HG03439 (cell line): ENCODE measurements around the gene CEP63.

Experiments used
- ATAC-seq: cut with Tn5 transposase; IDR thresholded peaks from one replicate; pipeline ENCODE4 v1.9.1; 2021; ENCODE audit warnings: mild to moderate bottlenecking, moderate library complexity; ENCODE audit not compliant: unreplicated experiment

CEP63 gene

DNA sequence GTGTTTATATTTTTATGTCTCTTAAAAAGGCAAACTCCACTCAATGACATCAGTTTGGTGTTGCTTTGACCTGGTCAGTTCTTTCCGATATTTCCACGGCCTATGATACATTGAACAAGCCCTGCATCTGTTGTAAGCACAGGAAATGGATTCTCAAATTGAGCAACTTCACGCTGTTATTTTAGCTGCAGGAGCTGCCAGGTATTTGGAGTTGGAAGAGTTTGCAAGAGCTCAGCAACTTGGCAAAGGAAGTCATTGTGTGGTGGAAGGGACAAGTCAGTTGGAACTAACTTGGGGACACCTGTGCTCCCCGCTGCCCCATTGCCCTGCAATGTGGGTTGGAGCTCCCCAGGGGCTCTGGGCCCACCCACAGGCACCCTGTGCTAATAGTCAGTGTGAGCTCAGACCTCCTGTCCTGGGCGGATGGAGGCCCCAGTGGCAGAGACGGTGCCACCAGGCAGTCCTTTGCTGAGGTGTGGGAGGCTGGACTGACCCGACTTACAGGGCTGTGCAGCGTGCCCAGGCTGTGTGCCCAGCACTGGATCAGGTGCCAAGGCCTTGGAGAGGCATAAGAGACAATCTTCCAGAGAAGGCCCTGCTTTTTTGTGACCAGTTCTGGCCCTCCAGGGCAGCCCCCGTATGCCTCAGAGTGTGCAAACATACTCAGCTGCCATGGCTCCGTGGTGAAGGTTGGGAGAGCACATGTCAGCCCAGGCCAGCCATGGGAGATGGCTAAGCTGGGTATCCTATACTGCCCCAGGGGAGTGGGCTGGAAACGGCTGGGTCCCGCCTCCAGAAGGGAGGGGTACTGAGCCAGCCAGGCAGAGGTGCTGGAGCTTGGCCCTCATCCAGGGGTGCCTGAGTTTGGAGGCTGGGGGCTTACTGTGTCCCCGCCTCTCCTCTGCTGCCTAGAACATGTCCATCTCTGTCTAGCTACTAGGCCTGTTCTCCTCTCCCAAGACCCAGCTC is 121.5 kb downstream of the CEP63 start:
- ATAC-seq: no peak

DNA sequence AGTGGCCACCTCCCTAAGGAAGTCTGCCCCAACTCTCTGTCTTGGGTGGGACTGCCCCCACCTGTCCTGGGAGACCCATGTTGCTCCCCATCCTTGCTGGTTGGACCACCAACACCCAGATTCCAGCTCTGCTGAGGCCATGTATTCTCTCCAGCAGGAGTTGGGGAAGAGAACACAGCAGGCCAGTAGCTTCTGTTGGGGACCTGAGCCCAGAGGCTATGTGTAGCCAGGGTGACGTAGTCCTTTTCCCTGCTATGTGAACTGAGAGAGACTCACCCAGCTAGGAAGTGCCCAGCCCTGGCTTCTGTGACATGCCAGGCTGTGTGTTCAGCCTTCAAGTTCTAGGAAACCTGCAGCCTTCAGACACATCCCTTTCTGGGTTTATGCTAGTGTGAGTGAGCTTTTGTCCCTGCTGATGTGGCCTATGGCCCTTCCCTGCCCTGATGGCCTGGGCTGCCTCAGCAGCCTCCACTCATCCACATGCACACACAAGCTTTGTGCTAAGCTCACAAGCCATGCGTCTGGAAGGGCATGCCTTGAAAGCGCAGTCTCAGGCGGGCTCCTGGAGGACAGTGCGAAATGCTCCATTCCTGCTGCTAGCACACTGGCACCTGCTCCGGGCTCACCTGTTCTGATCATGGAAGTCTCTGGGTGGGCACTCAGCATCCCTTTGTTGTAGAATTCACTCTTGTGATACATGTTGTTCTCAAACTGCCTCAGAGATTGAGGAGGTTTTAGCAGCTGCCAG is 122.3 kb downstream of the CEP63 start:
- ATAC-seq: no peak

DNA sequence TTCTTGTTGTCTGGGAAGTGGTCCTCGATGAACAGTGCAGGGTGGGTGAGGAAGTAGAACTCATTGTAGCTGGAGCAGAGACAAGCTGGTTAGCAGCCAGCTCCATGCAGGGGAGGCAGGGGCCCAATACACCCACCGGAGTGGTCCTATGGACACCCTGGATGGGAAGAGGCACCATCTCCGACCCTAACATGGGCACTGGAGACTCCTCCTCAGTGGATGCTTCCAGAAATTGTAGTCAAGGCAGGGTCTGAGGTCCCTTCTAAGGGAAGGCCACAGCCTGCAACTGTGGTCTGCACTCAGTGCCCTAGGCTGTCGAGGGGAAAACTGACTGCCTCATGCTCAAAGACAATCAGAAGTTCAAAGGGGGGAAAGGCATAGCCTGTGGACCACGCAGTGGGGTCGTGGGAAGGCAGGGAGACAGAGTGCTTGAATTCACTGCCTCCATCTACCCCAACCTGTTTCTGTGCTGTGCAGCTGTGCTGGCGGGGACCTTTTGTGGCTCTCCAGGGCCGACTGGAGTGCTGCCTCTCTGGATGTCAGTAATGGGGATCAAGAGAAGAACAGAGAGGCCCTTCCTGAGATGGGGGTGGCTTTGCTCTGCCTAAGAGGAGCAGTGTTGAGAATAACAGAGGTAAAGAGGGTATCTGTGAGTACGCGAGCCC is 123.0 kb downstream of the CEP63 start:
- ATAC-seq: no peak

DNA sequence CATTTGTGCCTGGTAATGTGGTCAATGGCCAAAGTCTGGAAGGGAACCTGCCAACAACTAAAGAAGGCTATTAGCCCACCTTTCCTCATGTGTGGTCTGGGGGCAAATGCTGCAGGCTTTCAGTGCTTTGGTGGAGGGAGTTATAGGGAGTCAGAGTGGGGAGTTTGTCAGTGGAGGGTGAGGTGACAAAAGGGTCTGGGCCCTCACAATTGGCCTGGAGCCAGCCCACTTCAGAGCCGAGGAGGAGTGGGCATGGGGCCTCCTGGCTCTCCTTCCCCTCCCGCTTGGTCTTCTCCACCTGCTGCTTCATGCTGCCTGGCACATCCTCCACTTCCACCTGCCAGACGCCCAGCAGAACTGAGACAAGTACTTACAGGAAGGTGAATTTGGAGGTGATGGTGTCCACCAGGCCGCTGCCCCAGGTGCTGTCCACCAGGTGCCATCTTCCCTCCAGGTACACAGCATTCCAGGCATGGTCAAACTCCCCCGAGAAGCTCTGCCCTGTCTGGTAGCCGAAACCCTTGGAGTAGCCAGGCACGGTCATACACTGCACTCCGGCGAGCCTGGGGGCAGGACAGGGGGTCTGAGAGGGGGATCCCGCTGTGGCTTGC is 124.1 kb downstream of the CEP63 start:
- ATAC-seq: no peak

DNA sequence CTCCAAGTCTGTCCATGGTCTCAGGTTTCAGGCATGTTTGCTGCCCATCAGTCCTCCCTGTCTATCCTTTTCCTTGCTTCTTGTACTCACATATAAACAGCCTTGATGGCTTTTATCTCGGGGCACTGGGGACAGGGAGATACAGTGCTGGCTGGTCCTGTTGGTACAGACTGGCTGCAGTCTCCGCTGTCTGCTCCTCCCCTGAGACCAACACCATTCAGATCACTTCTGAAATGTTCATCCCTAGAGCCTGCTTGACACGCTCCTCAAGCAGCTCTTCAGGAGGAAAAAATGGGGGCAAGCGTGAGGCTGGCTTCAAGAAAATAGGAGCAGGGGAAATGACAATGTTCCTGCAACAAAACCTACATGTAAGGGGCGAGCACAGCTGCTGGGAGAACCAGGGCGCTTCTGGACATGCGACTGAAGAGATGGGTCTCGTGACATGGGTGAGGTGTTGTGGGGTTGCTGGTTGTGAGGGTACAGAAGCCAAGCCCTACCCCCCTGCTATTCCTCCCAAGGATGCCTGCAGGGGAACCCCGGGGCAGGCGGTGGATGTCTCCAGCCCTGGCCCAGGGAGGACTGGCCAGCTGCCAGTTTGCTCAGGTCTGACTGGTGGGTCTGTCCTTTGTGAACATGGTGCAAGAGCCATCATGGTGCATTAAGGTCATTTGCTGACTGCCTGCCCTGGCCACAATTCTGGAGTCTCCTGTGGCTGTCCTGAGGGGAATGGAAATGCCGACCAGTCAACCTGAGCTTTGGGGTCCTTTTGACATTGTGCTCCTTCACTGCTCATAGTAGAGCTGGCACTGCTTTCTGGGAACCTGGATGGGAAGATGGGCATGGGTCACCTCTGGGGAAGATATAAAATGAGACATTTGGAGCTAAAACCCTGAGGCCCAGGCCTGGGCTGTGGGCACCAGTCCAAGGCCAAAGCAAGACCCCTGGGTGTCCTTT is 124.9 kb downstream of the CEP63 start:
- ATAC-seq: no peak

DNA sequence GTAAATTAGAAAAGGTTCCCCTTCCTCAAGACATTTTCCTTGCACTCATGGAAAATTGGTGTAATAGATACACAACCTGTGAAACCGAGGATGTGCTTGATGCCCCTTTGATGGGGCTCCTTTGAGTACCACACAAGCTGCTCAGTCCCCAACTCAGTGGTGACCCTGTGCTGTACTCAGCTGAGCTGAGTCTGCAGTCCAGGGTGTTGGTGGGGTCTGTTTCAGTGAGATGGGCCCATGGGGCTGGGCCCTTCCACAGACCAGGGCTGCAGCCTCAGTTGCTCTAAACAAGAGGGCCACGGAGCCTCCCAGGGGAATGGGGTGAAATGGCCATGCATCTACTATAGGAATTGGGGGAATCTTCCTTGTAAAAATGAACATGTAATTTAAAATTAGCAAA is 125.7 kb downstream of the CEP63 start:
- no peak for ATAC-seq

DNA sequence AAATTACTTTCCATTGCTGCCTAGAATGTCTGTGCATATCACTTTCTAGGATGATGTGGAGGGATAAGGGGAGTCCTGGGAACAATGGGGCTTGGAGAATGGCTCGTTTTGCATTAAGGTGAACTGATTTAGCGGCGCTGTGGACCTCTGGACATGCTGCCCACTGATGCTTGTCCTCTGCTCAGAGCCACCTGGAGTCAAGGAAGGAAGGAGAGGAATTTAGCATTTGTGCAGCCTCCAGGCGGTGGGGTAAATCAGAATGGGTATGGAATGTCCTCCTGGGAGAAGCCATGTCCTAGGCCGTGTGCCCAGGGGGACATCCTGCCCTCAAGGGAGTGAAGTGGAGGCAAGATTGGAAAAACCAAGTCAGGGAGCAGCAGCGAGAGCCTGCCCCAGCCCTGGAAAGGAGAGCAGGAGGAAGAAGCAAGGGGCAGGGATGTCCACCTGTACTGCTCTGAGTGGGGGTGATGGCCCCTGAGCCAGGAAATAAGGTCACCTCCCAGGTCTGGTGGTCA is 127.2 kb downstream of the CEP63 start:
- no peak for ATAC-seq

DNA sequence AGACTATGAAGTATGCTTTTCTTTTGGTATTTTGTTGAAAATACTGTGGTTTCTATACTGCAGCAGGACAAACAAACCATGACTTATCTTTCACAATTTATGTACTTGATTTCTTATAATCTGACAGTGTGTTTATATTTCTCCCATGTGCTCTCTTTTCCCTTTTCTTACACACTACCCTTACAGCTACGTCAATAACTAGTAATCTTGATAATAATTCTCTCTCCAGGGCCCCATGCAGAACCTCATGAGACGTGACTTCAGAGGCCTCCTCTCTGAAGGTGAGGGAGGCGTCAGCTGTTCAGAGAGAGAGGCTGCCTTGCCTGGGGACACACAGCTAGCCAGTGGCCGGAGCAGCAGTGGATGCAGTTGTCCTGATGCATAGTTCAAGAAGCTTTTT is 129.1 kb downstream of the CEP63 start:
- no peak for ATAC-seq

DNA sequence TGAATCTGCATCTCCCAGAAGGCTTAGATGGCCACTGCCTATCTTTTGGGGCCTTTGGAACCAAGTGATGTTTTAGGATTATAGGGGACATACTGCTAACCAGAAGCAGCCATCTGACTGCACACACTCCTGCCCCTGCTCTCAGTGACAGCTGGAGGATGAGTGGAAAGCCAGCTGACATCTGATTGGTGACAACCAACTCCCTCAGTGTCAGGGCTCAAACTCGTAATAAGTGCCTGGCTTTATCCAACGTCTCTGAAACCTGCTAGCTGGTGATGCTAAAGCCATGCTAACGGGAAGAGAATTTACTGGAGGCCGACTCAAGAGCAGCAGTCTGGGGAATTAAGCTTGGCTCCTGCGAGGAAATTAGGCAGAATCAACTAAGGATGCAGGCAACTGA is 129.9 kb downstream of the CEP63 start:
- ATAC-seq: no peak

DNA sequence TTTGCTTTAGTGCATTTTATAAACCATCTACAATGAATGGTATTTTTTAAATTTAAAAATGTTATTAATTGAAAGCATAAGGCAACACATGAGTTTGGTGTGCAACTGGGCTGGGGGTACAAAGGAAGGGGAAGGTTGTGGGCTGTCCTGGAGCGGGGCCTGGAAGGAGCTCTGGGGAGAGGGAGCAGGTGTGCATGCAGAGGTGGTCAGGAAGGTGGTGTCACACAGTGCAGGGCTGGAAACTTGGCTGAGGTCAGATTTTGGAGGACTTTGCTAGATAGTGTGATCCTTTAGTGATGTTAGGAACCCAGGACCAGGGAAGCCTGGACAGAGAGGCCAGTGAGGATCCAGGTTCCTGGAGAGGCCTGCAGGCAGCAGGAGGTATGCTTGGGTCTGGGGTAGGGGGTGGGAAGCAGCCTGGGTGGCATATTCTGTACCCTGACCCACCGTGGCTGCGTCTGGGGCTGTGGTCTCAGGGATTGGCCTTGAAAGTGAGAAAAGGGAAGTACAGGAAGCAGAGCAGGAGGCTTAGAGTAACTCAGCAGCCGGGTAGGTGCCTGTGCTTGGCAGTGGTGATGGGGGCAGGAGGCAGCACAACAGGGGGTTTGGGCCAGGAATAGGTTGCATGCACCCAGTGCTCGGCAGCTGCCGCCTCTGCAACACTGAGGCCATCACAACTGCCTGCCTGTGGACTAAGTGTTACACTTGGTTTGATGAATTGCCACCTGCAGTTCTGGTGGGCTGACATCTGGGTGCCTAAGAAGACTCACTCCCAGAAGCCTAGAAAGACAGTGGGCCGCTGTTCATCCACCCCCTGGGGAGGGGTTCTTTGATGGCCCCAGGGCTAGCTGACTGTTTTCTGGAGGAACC is 132.0 kb downstream of the CEP63 start:
- no peak for ATAC-seq

DNA sequence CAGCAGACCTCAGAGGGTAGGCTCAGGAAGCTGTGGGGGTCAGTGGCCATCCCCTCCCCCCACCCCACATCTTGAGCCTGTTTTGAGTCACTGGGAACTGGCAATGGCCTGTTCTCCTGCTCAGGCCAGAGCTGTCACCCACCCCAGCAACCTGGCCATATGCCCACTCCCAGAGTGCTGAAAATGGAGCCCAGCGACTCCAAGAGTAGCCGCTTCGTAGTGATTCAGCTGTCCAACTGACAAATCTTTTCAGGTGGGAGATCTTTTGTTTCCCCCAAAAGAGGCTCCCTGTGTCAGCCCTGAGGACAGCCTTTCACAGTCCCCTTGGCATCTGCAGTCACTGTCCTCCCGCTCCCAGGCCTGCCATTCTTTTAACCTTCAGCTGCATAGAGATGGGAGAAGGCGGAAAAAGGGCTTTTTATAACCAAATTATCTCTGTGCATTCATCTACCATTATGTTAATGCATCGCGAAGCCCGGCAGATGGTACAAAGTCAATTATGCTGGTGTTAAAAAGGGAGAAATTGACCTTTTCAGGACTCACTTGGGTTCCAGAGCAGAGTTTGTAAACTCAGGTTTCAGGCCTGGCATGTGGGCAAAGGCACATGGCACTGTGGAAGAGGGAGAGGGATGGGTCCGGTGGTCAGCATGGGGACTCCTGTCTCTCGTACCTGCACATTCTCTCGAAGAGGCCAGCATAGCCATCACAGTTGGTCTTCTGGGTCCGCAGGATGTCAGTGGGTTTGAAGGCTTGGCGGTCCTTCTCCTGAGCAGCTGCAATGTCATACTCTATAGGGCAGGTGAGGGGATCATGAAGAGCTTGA is 132.8 kb downstream of the CEP63 start:
- ATAC-seq: no peak

DNA sequence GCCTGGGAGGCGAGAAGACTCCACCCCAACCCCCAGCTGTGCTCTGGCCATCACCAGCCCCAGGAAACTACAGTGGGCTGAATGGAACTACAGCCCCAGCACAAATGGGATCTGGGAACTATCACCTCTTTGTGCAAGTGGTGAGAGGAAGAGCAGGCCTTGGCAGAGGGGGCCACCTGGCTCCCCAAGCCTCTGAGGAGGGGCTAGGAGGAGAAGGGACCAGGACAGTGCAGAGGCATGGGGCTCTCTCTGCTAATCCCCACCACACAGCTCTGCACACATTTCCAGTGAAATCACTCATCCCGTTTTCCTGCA is 133.4 kb downstream of the CEP63 start:
- no peak for ATAC-seq

DNA sequence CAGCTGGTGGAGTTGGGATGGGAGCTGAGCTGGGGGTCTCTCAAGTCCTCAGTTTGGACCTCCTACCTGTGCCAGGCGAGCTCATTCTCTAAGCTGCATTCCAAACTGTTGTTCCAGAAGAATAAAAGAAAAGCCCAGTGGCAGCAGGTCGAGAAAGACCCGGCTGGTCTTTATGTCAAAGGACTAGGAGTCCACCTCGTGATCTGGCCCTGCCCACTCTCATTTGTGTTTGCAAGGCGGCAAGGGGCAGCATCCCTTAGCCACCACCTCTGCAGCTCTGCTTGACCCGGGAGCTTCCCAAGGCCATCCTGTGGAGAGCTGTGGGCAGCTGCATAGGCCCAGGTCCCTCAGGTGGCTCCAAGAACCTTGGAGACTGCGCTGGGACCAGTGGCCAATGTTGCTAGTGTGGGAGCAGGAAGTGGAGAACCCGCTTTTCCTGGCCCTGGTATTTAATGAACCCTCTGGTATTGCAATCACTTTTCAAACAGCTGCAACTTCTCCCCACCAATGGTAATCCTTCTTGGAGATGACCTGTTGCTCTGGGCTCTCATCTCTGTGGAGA is 134.1 kb downstream of the CEP63 start:
- no peak for ATAC-seq

DNA sequence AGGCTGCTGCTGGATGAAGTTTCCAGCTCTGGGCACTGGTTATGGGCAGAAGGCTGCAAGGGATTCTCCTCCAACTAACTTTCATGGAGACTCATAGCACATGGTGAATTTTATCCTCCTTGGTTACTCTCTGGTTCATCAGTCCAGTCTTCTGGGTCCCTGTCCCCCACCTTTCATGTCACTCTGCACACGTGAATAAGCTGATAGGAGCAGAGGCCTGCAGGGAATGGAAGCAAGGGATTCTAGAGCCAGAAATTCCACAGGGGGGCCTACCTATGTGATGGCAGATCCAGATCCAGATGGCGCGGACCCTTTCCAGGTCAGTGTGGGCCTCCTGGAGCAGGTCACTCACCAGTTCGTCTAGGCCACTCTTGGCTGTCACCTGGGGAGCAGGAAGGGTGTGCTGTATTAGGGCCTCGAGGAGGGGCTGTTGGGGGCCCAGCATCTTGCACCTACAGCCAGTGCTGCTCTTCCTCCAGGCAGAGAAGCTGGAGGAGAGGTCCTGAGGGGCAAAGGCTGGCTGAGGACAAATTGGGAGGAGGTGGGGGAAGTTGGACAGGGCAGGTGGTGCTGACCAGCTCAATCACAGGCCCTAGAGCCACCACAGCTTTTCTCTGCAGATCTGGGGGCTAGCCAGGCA is 134.7 kb downstream of the CEP63 start:
- no peak for ATAC-seq

DNA sequence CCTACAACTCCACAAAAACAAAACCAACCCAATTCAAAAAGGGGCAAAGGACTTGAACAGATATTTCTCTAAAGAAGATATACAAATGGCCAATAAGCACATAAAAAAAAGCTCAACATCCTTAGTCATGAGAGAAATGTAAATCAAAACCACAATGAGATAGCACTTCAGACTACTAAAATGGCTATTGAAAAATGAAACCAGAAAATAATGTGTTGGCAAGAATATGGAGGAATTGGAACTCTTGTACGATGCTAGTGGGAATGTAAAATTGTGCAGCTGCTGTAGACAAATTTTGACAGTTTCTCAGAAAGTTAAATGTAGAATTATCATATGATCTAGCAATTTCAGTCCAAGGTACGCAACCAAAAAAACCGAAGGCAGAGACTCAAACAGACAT is 136.0 kb downstream of the CEP63 start:
- ATAC-seq: no peak

DNA sequence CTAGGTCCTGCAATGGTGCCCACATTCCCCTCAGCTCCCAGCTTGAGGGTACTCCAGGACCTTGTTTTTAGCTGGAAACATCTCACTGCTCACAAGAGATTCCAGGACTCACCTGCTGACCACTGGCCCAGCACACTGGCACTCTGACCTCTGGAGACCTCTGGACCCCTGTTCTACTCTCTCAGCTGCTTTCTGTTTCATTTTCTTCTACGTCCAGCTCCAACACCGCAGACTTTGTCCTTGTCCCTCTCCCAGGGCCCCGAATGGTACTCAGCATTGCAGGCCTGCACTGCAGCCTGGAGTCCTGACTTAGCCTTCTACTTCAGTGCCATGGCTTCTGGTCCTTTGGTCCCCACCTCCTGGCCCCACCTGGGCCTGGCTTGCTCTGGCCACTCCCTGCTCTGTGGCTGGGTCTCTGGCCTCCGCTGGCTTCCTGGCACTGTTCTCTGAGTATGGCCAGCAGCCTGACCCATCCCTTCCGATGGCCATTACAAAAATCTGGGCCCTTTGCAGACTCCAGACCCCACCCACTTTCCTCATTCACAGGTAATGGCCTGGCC is 137.0 kb downstream of the CEP63 start:
- no peak for ATAC-seq

DNA sequence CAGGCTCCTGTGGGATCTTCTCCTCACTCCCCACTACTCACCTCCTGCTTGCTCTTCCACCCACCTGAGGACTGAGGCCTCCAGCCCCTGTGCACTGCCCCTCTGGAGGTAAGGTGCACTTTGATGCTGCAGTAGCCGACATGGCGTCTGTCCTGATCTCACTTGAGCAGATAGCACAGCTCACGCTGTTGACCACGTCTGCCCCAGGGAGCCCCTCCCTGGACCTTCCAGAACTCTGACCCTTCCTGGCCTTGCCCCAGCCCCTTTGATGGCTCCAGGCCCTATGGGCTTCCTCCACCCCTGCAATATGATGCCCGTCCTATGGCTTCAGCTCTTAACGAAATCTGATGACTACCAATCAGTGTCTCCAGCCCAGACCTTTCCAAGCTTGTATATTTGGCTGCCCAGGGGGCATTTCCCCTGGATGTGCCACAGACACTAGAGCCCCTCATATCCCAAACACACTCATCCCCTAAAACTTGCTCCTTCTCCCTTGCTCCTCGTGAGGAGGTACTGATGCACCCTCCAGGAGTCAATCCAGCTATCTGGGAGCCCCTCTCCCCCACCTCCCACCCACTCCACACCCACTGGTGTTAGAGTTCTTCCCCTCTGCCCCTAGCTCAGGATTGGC is 137.9 kb downstream of the CEP63 start:
- ATAC-seq: no peak
